K562 (cell line): ENCODE results near the gene PRKACA. TPM values are rescaled to one million over a fixed set of nuclear protein-coding genes. Genes with fewer than 3 reads are reported as not detected.

Source experiments
- CBX3 ChIP-seq, 2 experiments: IDR thresholded peaks; 1 replicate in 1 of 2; 2 replicates in 1 of 2; pipeline ENCODE4 v1.6.1; 2012; ENCODE audit warnings: inconsistent platforms in 2 of 2, low read length in 2 of 2, borderline replicate concordance in 1 of 2, control low read depth in 1 of 2
- CHD4 ChIP-seq: fragments of 200-600 bp; sonication (generic); IDR thresholded peaks from 3 replicates; pipeline ENCODE4 v1.6.1; 2012; ENCODE audit warnings: low read depth, mild to moderate bottlenecking, mixed read lengths, low read length, inconsistent platforms; ENCODE audit not compliant: insufficient read depth, insufficient replicate concordance, poor library complexity, severe bottlenecking
- E2F6 ChIP-seq, 2 experiments: IDR thresholded peaks; 2 replicates each; pipeline ENCODE4 v1.6.1; 2011; ENCODE audit warnings: borderline replicate concordance in 1 of 2, control low read depth in 1 of 2, low read depth in 1 of 2, low read length in 1 of 2, mild to moderate bottlenecking in 1 of 2, mixed read lengths in 1 of 2, moderate library complexity in 1 of 2; ENCODE audit not compliant: insufficient read depth in 1 of 2, insufficient read length in 1 of 2, poor library complexity in 1 of 2, severe bottlenecking in 1 of 2; ENCODE audit errors: extremely low read depth in 1 of 2
- E2F8 ChIP-seq: fragments of 450-650 bp; IDR thresholded peaks from 2 replicates; pipeline ENCODE4 v1.7.1; 2018; ENCODE audit warnings: mild to moderate bottlenecking, low read depth; ENCODE audit not compliant: partially characterized antibody
- ELK1 ChIP-seq: sonication (generic); formaldehyde crosslinking; IDR thresholded peaks from 2 replicates; pipeline ENCODE4 v1.8.1; 2022; ENCODE audit warnings: missing genetic modification reagents
- GATA2 ChIP-seq: sonication (generic); formaldehyde crosslinking; IDR thresholded peaks from 2 replicates; pipeline ENCODE4 v1.4.0; 2020; ENCODE audit warnings: mild to moderate bottlenecking, missing genetic modification reagents
- MBD1 ChIP-seq: fragments of 250-450 bp; sonication (Bioruptor Pico); IDR thresholded peaks from 2 replicates; pipeline ENCODE4 v1.8.0; 2022; ENCODE audit warnings: inconsistent platforms
- MEF2A ChIP-seq: IDR thresholded peaks from 2 replicates; pipeline ENCODE4 v1.6.1; 2011; ENCODE audit warnings: low read depth, mild to moderate bottlenecking, low read length, moderate library complexity; ENCODE audit not compliant: control insufficient read depth
- MNT ChIP-seq, 2 experiments: fragments of 450-650 bp; conservative IDR thresholded peaks; 2 replicates each; pipeline ENCODE4 v1.6.1; 2017; ENCODE audit warnings: mild to moderate bottlenecking in 2 of 2, moderate library complexity in 2 of 2
- NEUROD1 ChIP-seq: fragments of 150-350 bp; IDR thresholded peaks from 2 replicates; pipeline ENCODE4 v1.6.1; 2014; ENCODE audit warnings: borderline replicate concordance, low read length, low read depth; ENCODE audit not compliant: partially characterized antibody
- NRF1 ChIP-seq, 2 experiments: fragments of 450-650 bp; IDR thresholded peaks in 1 of 2; conservative IDR thresholded peaks in 1 of 2; 2 replicates each; pipeline ENCODE4 v1.6.1; 2014; ENCODE audit warnings: mild to moderate bottlenecking in 2 of 2
- PCBP1 ChIP-seq: fragments of 200-400 bp; formaldehyde crosslinking; IDR thresholded peaks from 2 replicates; pipeline ENCODE4 v1.6.1; 2018; ENCODE audit warnings: mild to moderate bottlenecking, low read depth, low read length; ENCODE audit not compliant: poor library complexity, severe bottlenecking
- POLR2AphosphoS2 ChIP-seq: IDR thresholded peaks from 2 replicates; pipeline ENCODE4 v1.6.1; 2012; ENCODE audit warnings: low read length, improper control_type of control experiment
- RBM25 ChIP-seq: fragments of 200-400 bp; formaldehyde crosslinking; IDR thresholded peaks from 2 replicates; pipeline ENCODE4 v1.6.1; 2018; ENCODE audit warnings: low read length, low read depth, moderate library complexity; ENCODE audit not compliant: severe bottlenecking
- XRCC4 ChIP-seq: IDR thresholded peaks from one replicate; pipeline ENCODE4 v1.6.1; 2011; ENCODE audit not compliant: insufficient read depth, insufficient read length; ENCODE audit errors: extremely low read depth
- ZC3H11A ChIP-seq: IDR thresholded peaks from 2 replicates; pipeline ENCODE4 v1.6.1; 2012; ENCODE audit warnings: low read depth, low read length, improper control_type of control experiment
- ZNF253 ChIP-seq: fragments of 250-450 bp; sonication (Bioruptor Pico); conservative IDR thresholded peaks from 2 replicates; pipeline ENCODE4 v1.6.1; 2021; ENCODE audit warnings: mild to moderate bottlenecking
- polyA plus RNA-seq, 8 experiments: library from polyadenylated mRNA; depleted of rRNA in 4 of 8; stranded (reverse) in 5 of 8; unstranded in 3 of 8; fragments of >200 nt; fragmentation: Nextera tagmentation in 2 of 8; fragmentation: Illumina TruSeq in 1 of 8; extraction: Ambion mirVana in 2 of 8; extraction: Trizol in 1 of 8; gene quantifications; 2 replicates each; pipeline versions ENCODE4 v1.2.1 to v1.2.3, GENCODE V29; 2011 to 2014; ENCODE audit warnings: inconsistent platforms in 1 of 8, missing spikeins in 1 of 8
- total RNA-seq, 7 experiments: library from RNA; depleted of rRNA in 6 of 7; stranded (reverse); fragments of >200 nt in 6 of 7; fragmentation: Illumina TruSeq in 2 of 7; extraction: Trizol in 2 of 7; gene quantifications; 2 replicates each; pipeline versions ENCODE4 v1.2.1 to v1.2.3, GENCODE V29; 2011 to 2021; ENCODE audit warnings: low replicate concordance in 1 of 7

PRKACA gene
- total and polyA plus RNA-seq, 9 of the 15 experiments (the other 6 are each of a cell fraction or from before 2014, with no cell fraction given): 1.2 to 63.1 (median 13.0) TPM

- TF ChIP-seq CHD4 (peak; percentile 69), MEF2A (no peak), MNT (conservative IDR thresholded peaks at IDR 0.05) (peak; percentile 72 to 86; a peak in 3 of 4 replicates), ELK1 (no peak), E2F8 (peak; percentile 51), CBX3 (IDR thresholded peaks at IDR 0.05; ENCODE audit: borderline replicate concordance in 1 of 2, low read length in 2 of 2) (peak in 1 of 2 experiments; percentile 78; a peak in 1 of 3 replicates), POLR2AphosphoS2 (no peak), PCBP1 (peak; percentile 82), E2F6 (IDR thresholded peaks at IDR 0.05; ENCODE audit: borderline replicate concordance in 1 of 2, extremely low read depth in 1 of 2, insufficient read depth in 1 of 2, insufficient read length in 1 of 2, low read depth in 1 of 2, low read length in 1 of 2, poor library complexity in 1 of 2, severe bottlenecking in 1 of 2) (peak in 1 of 2 experiments; percentile 35), XRCC4 (no peak), ZNF253 (CRISPR knock-in tag) (no peak), GATA2 (no peak), ZC3H11A (no peak), MBD1 (CRISPR knock-in tag) (no peak), NRF1 (conservative IDR thresholded peaks at IDR 0.05 in 1 of 2, IDR thresholded peaks at IDR 0.05 in 1 of 2) (peak; percentile 24 to 27; a peak in 2 of 4 replicates), RBM25 (peak; percentile 30), NEUROD1 (peak; percentile 19)
Measured at GRCh38 chr19:14091081-14091812, 26.3 kb downstream of the PRKACA start (continued).
